HEK293 (cell line): ENCODE results near the gene GID8.

Experiments used
- EGR2 ChIP-seq: fragments of 450-650 bp; formaldehyde crosslinking; IDR thresholded peaks from 2 replicates; pipeline ENCODE4 v1.5.1; 2016; ENCODE audit warnings: low read depth, missing biosample characterization, missing genetic modification characterization
- GFI1B ChIP-seq: fragments of 450-650 bp; formaldehyde crosslinking; IDR thresholded peaks from 2 replicates; pipeline ENCODE4 v1.5.1; 2016; ENCODE audit warnings: missing biosample characterization, missing genetic modification characterization
- GLIS2 ChIP-seq: fragments of 450-650 bp; formaldehyde crosslinking; IDR thresholded peaks from 2 replicates; pipeline ENCODE4 v1.5.1; 2016; ENCODE audit warnings: missing biosample characterization, missing genetic modification characterization
- HOXC10 ChIP-seq: sonication (generic); formaldehyde crosslinking; IDR thresholded peaks from 2 replicates; pipeline ENCODE4 v1.8.1; 2023; ENCODE audit warnings: mild to moderate bottlenecking, missing genetic modification reagents
- SP7 ChIP-seq: fragments of 450-650 bp; formaldehyde crosslinking; IDR thresholded peaks from 2 replicates; pipeline ENCODE4 v1.5.1; 2016; ENCODE audit warnings: missing biosample characterization, missing genetic modification characterization
- YY2 ChIP-seq: fragments of 450-650 bp; formaldehyde crosslinking; IDR thresholded peaks from 2 replicates; pipeline ENCODE4 v1.5.1; 2016; ENCODE audit warnings: missing biosample characterization, missing genetic modification characterization
- ZBTB1 ChIP-seq: fragments of 450-650 bp; formaldehyde crosslinking; IDR thresholded peaks from 2 replicates; pipeline ENCODE4 v1.5.1; 2016; ENCODE audit warnings: missing biosample characterization, missing genetic modification characterization
- ZBTB21 ChIP-seq: fragments of 450-650 bp; formaldehyde crosslinking; IDR thresholded peaks from 2 replicates; pipeline ENCODE4 v1.5.1; 2017; ENCODE audit warnings: missing biosample characterization, missing genetic modification characterization
- ZNF146 ChIP-seq: fragments of 450-650 bp; formaldehyde crosslinking; IDR thresholded peaks from 2 replicates; pipeline ENCODE4 v1.5.1; 2016; ENCODE audit warnings: missing biosample characterization, missing genetic modification characterization
- ZNF292 ChIP-seq: fragments of 450-650 bp; formaldehyde crosslinking; IDR thresholded peaks from 2 replicates; pipeline ENCODE4 v1.5.1; 2016; ENCODE audit warnings: low read depth, missing biosample characterization, missing genetic modification characterization, borderline replicate concordance
- ZNF324 ChIP-seq: fragments of 450-650 bp; formaldehyde crosslinking; IDR thresholded peaks from 2 replicates; pipeline ENCODE4 v1.5.1; 2016; ENCODE audit warnings: missing biosample characterization, missing genetic modification characterization
- ZNF394 ChIP-seq: fragments of 450-650 bp; formaldehyde crosslinking; IDR thresholded peaks from 2 replicates; pipeline ENCODE4 v1.5.1; 2016; ENCODE audit warnings: missing biosample characterization, missing genetic modification characterization, mild to moderate bottlenecking, moderate library complexity, borderline replicate concordance
- ZNF433 ChIP-seq: fragments of 450-650 bp; formaldehyde crosslinking; IDR thresholded peaks from 2 replicates; pipeline ENCODE4 v1.5.1; 2016; ENCODE audit warnings: missing biosample characterization, missing genetic modification characterization, low read depth
- ZNF473 ChIP-seq: fragments of 450-650 bp; formaldehyde crosslinking; IDR thresholded peaks from 2 replicates; pipeline ENCODE4 v1.5.1; 2017; ENCODE audit warnings: missing biosample characterization, missing genetic modification characterization
- ZNF510 ChIP-seq: fragments of 450-650 bp; formaldehyde crosslinking; IDR thresholded peaks from 2 replicates; pipeline ENCODE4 v1.5.1; 2018; ENCODE audit warnings: mild to moderate bottlenecking, missing genetic modification characterization, missing biosample characterization; ENCODE audit not compliant: insufficient replicate concordance
- ZNF610 ChIP-seq: fragments of 450-650 bp; formaldehyde crosslinking; IDR thresholded peaks from 2 replicates; pipeline ENCODE4 v1.5.1; 2016; ENCODE audit warnings: missing biosample characterization, missing genetic modification characterization, borderline replicate concordance
- ZNF670 ChIP-seq: fragments of 450-650 bp; formaldehyde crosslinking; IDR thresholded peaks from 2 replicates; pipeline ENCODE4 v1.5.1; 2016; ENCODE audit warnings: missing biosample characterization, missing genetic modification characterization, low read depth
- ZNF677 ChIP-seq: fragments of 450-650 bp; IDR thresholded peaks from 2 replicates; pipeline ENCODE4 v1.5.0; 2018; ENCODE audit warnings: missing biosample characterization, mild to moderate bottlenecking, missing genetic modification characterization, moderate library complexity
- ZNF76 ChIP-seq: fragments of 450-650 bp; formaldehyde crosslinking; IDR thresholded peaks from 2 replicates; pipeline ENCODE4; 2016; ENCODE audit warnings: low read depth, missing biosample characterization, missing genetic modification characterization, borderline replicate concordance
- ZNF776 ChIP-seq: fragments of 450-650 bp; formaldehyde crosslinking; IDR thresholded peaks from 2 replicates; pipeline ENCODE4 v1.5.0; 2017; ENCODE audit warnings: missing biosample characterization, missing genetic modification characterization, borderline replicate concordance
- ZSCAN30 ChIP-seq: fragments of 450-650 bp; IDR thresholded peaks from 2 replicates; pipeline ENCODE4 v1.5.1; 2018; ENCODE audit warnings: missing biosample characterization, mild to moderate bottlenecking, missing genetic modification characterization, moderate library complexity
- TF ChIP-seq, protein P1 (sequence below): fragments of 450-650 bp; formaldehyde crosslinking; IDR thresholded peaks from 2 replicates; pipeline ENCODE4 v1.5.1; 2017; ENCODE audit warnings: missing biosample characterization, missing genetic modification characterization
- TF ChIP-seq, protein P2 (sequence below): fragments of 450-650 bp; formaldehyde crosslinking; IDR thresholded peaks from 2 replicates; pipeline ENCODE4 v1.5.1; 2016; ENCODE audit warnings: missing biosample characterization, missing genetic modification characterization
- TF ChIP-seq, protein P3 (sequence below): fragments of 450-650 bp; formaldehyde crosslinking; IDR thresholded peaks from 2 replicates; pipeline ENCODE4 v1.5.1; 2016; ENCODE audit warnings: missing biosample characterization, missing genetic modification characterization, borderline replicate concordance
- TF ChIP-seq, protein P4 (sequence below): fragments of 450-650 bp; formaldehyde crosslinking; IDR thresholded peaks from 2 replicates; pipeline ENCODE4 v1.5.1; 2016; ENCODE audit warnings: missing biosample characterization, missing genetic modification characterization
- TF ChIP-seq, protein P5 (sequence below): fragments of 450-650 bp; formaldehyde crosslinking; IDR thresholded peaks from 2 replicates; pipeline ENCODE4 v1.5.1; 2016; ENCODE audit warnings: missing biosample characterization, missing genetic modification characterization
- TF ChIP-seq, protein P6 (sequence below): fragments of 450-650 bp; formaldehyde crosslinking; IDR thresholded peaks from 2 replicates; pipeline ENCODE4 v1.5.1; 2016; ENCODE audit warnings: missing biosample characterization, missing genetic modification characterization
- TF ChIP-seq, protein P7 (sequence below): fragments of 450-650 bp; formaldehyde crosslinking; IDR thresholded peaks from 2 replicates; pipeline ENCODE4 v1.5.1; 2017; ENCODE audit warnings: missing biosample characterization, missing genetic modification characterization

The GID8 gene

DNA sequence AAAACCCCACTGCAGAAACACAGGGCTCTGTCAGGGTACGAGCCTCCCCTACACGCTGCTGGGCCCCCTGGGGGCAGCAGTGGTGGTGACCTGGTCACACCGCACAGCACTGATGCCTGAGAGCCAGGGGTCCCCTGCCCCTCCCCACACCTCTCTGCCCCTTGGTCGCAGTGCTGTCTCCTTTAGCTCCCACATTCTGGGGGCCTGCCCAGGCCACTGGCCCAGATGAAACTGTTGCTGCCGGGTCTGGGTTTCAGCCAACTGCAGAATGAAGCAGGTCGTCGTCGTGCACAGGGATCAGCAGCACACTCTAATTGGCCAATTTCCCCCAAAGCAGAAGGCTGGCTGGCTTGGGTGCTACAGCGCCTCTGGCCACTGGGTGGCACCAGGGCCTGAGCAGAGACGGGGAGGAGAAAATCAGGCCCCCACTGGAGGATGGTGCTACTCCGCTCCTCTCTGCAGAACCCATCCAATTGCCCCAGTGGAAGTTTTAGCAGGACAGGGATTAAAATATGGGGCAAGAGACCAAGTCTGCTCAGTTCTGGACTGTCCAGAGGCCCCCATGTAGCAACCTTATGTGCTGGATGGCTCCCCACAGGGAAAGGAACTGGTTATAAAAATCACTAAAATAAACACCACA lies 37.8 kb upstream of the GID8 start (continued):
- TF ChIP-seq, protein P1, sequence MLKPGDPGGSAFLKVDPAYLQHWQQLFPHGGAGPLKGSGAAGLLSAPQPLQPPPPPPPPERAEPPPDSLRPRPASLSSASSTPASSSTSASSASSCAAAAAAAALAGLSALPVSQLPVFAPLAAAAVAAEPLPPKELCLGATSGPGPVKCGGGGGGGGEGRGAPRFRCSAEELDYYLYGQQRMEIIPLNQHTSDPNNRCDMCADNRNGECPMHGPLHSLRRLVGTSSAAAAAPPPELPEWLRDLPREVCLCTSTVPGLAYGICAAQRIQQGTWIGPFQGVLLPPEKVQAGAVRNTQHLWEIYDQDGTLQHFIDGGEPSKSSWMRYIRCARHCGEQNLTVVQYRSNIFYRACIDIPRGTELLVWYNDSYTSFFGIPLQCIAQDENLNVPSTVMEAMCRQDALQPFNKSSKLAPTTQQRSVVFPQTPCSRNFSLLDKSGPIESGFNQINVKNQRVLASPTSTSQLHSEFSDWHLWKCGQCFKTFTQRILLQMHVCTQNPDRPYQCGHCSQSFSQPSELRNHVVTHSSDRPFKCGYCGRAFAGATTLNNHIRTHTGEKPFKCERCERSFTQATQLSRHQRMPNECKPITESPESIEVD: no peak
- TF ChIP-seq ZNF610 (tag by site-specific recombination) (0 out of 2 replicates have a peak, but pooled peaks have one; percentile 37), GFI1B (tag by site-specific recombination) (no peak), ZNF324 (tag by site-specific recombination) (no peak), ZBTB1 (tag by site-specific recombination) (no peak), ZNF510 (tag by site-specific recombination) (no peak), EGR2 (tag by site-specific recombination) (peak; percentile 38; the same call in 1 of the 2 replicates), HOXC10 (no peak), GLIS2 (tag by site-specific recombination) (peak; percentile 84), ZNF292 (tag by site-specific recombination) (no peak), SP7 (peak; percentile 44), ZSCAN30 (tag by site-specific recombination) (peak; percentile 18; the same call in 1 of the 2 replicates), ZNF76 (tag by site-specific recombination) (no peak), ZNF776 (tag by site-specific recombination) (no peak), ZBTB21 (tag by site-specific recombination) (no peak), ZNF473 (no peak), ZNF433 (tag by site-specific recombination) (no peak), YY2 (tag by site-specific recombination) (no peak), ZNF146 (tag by site-specific recombination) (no peak), ZNF394 (tag by site-specific recombination) (peak; percentile 88), ZNF677 (no peak), ZNF670 (tag by site-specific recombination) (no peak)
- TF ChIP-seq, protein P2, sequence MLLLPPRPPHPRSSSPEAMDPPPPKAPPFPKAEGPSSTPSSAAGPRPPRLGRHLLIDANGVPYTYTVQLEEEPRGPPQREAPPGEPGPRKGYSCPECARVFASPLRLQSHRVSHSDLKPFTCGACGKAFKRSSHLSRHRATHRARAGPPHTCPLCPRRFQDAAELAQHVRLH (tag by site-specific recombination): no peak
- TF ChIP-seq, protein P3, sequence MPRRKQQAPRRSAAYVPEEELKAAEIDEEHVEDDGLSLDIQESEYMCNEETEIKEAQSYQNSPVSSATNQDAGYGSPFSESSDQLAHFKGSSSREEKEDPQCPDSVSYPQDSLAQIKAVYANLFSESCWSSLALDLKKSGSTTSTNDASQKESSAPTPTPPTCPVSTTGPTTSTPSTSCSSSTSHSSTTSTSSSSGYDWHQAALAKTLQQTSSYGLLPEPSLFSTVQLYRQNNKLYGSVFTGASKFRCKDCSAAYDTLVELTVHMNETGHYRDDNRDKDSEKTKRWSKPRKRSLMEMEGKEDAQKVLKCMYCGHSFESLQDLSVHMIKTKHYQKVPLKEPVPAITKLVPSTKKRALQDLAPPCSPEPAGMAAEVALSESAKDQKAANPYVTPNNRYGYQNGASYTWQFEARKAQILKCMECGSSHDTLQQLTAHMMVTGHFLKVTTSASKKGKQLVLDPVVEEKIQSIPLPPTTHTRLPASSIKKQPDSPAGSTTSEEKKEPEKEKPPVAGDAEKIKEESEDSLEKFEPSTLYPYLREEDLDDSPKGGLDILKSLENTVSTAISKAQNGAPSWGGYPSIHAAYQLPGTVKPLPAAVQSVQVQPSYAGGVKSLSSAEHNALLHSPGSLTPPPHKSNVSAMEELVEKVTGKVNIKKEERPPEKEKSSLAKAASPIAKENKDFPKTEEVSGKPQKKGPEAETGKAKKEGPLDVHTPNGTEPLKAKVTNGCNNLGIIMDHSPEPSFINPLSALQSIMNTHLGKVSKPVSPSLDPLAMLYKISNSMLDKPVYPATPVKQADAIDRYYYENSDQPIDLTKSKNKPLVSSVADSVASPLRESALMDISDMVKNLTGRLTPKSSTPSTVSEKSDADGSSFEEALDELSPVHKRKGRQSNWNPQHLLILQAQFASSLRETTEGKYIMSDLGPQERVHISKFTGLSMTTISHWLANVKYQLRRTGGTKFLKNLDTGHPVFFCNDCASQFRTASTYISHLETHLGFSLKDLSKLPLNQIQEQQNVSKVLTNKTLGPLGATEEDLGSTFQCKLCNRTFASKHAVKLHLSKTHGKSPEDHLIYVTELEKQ: no peak
- TF ChIP-seq, protein P4, sequence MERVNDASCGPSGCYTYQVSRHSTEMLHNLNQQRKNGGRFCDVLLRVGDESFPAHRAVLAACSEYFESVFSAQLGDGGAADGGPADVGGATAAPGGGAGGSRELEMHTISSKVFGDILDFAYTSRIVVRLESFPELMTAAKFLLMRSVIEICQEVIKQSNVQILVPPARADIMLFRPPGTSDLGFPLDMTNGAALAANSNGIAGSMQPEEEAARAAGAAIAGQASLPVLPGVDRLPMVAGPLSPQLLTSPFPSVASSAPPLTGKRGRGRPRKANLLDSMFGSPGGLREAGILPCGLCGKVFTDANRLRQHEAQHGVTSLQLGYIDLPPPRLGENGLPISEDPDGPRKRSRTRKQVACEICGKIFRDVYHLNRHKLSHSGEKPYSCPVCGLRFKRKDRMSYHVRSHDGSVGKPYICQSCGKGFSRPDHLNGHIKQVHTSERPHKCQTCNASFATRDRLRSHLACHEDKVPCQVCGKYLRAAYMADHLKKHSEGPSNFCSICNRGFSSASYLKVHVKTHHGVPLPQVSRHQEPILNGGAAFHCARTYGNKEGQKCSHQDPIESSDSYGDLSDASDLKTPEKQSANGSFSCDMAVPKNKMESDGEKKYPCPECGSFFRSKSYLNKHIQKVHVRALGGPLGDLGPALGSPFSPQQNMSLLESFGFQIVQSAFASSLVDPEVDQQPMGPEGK (tag by site-specific recombination): peak; percentile 97
- TF ChIP-seq, protein P5, sequence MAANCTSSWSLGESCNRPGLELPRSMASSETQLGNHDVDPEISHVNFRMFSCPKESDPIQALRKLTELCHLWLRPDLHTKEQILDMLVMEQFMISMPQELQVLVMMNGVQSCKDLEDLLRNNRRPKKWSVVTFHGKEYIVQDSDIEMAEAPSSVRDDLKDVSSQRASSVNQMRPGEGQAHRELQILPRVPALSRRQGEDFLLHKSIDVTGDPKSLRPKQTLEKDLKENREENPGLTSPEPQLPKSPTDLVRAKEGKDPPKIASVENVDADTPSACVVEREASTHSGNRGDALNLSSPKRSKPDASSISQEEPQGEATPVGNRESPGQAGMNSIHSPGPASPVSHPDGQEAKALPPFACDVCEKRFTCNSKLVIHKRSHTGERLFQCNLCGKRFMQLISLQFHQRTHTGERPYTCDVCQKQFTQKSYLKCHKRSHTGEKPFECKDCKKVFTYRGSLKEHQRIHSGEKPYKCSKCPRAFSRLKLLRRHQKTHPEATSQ: no peak
- TF ChIP-seq, protein P6, sequence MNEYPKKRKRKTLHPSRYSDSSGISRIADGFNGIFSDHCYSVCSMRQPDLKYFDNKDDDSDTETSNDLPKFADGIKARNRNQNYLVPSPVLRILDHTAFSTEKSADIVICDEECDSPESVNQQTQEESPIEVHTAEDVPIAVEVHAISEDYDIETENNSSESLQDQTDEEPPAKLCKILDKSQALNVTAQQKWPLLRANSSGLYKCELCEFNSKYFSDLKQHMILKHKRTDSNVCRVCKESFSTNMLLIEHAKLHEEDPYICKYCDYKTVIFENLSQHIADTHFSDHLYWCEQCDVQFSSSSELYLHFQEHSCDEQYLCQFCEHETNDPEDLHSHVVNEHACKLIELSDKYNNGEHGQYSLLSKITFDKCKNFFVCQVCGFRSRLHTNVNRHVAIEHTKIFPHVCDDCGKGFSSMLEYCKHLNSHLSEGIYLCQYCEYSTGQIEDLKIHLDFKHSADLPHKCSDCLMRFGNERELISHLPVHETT (tag by site-specific recombination): no peak
- TF ChIP-seq, protein P7, sequence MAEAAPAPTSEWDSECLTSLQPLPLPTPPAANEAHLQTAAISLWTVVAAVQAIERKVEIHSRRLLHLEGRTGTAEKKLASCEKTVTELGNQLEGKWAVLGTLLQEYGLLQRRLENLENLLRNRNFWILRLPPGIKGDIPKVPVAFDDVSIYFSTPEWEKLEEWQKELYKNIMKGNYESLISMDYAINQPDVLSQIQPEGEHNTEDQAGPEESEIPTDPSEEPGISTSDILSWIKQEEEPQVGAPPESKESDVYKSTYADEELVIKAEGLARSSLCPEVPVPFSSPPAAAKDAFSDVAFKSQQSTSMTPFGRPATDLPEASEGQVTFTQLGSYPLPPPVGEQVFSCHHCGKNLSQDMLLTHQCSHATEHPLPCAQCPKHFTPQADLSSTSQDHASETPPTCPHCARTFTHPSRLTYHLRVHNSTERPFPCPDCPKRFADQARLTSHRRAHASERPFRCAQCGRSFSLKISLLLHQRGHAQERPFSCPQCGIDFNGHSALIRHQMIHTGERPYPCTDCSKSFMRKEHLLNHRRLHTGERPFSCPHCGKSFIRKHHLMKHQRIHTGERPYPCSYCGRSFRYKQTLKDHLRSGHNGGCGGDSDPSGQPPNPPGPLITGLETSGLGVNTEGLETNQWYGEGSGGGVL (tag by site-specific recombination): no peak
